ENCODE measurements around the gene SYT11.
"Not testable (repeated sequence)": the region's sequence is repeated elsewhere in the genome, so short reads cannot be mapped to it uniquely, and the experiment has no call there.

SYT11 gene

DNA sequence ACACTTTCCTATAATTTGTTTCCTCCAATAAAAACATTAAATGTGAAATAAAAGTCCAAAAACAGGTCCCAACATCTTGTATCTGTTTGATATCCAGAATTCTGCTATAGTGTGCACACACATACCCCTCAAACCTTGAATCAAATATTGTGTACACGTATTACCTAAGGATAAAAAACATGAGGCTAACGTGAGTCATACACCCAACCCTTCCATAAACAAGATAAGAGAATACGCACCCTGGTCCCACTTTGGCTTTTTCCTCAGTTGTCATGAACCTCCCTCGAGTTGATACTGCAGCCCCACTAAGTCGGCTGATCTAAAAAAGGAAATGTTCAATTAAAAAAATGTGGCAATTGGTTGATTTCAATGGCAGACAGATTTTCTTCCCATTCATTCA lies 69.7 kb downstream of the SYT11 start:
- Histone ChIP-seq H3K27me3 (ENCODE audit: insufficient read depth, low read length) (no peaks in the 10 kb centered on the region), H4K8ac (ENCODE audit: low read depth, low read length) (no peak overlapping the region), H4K91ac (ENCODE audit: low read depth, low read length) (no peak overlapping the region), H2BK5ac (ENCODE audit: low read depth, low read length, poor library complexity) (no peak overlapping the region), H3K4me3 (ENCODE audit: low read depth, low read length) (no peak overlapping the region), H3K4ac (ENCODE audit: low read depth, low read length) (no peak overlapping the region), H2BK12ac (ENCODE audit: low read length) (no peak overlapping the region), H4K12ac (ENCODE audit: low read depth, low read length) (no peak overlapping the region), H3K9ac (ENCODE audit: low read length) (no peak overlapping the region), H3K27ac (ENCODE audit: low read depth, low read length) (no peak overlapping the region), H3K9me3 (ENCODE audit: insufficient read depth, low read depth, low read length) (no peaks in the 10 kb centered on the region), H2BK120ac (ENCODE audit: insufficient read depth, low read length, poor library complexity) (no peak overlapping the region), H3K79me2 (ENCODE audit: control insufficient read depth, insufficient read depth, low read length, poor library complexity) (peaks cover 12% of the 10 kb centered on the region), H3K4me1 (ENCODE audit: control insufficient read depth in 1 of 2, insufficient read depth in 2 of 2, low read length in 2 of 2) (peaks cover 5 to 8% of the 10 kb centered on the region in 2 experiments), H3K18ac (ENCODE audit: low read length) (no peak overlapping the region), H3K23ac (ENCODE audit: low read length) (no peak overlapping the region), H2AK5ac (ENCODE audit: low read length) (no peak overlapping the region), H3K4me2 (ENCODE audit: low read length) (no peak overlapping the region), H3K79me1 (ENCODE audit: low read length) (peaks cover 4% of the 10 kb centered on the region), H3K36me3 (ENCODE audit: control insufficient read depth in 1 of 2, insufficient read depth in 2 of 2, low read length in 2 of 2) (peaks cover 51 to 66% of the 10 kb centered on the region in 2 experiments), H2AFZ (ENCODE audit: insufficient read depth, low read length, poor library complexity) (no peak overlapping the region), H3K14ac (ENCODE audit: low read length) (no peak overlapping the region)
- no CpG with 5 or more reads among the region's 5 CpGs for WGBS (ENCODE audit: extremely low coverage, insufficient coverage, insufficient read length)
- no peak for DNase-seq

DNA sequence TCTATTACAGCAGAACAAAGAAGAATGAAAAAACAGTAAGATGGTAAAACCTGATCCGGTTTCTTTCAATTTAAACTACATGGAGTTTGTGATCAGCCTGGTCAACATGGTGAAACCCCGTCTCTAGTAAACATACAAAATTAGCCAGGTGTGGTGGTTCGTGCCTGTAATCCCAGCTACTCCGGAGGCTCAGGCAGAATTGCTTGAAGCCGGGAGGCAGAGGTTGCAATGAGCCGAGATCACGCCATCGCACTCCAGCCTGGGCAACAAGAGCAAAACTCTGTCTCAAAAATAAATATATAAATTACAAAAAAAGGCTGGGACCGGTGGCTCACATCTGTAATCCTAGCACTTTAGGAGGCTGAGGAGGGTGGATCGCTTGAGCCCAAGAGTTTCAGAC lies 71.4 kb downstream of the SYT11 start:
- not testable (repeated sequence) for H2BK12ac ChIP-seq (ENCODE audit: low read length); H2BK120ac ChIP-seq (ENCODE audit: insufficient read depth, low read length, poor library complexity); H3K4me1 ChIP-seq (ENCODE audit: control insufficient read depth in 1 of 2, insufficient read depth in 2 of 2, low read length in 2 of 2); H3K9me3 ChIP-seq (ENCODE audit: insufficient read depth, low read depth, low read length); H3K79me1 ChIP-seq (ENCODE audit: low read length); H3K23ac ChIP-seq (ENCODE audit: low read length); H3K4ac ChIP-seq (ENCODE audit: low read depth, low read length); H3K27me3 ChIP-seq (ENCODE audit: insufficient read depth, low read length); H2AK5ac ChIP-seq (ENCODE audit: low read length); H3K4me3 ChIP-seq (ENCODE audit: low read depth, low read length); H3K9ac ChIP-seq (ENCODE audit: low read length); H4K8ac ChIP-seq (ENCODE audit: low read depth, low read length); H4K12ac ChIP-seq (ENCODE audit: low read depth, low read length); DNase-seq; H4K91ac ChIP-seq (ENCODE audit: low read depth, low read length); H3K4me2 ChIP-seq (ENCODE audit: low read length); H3K27ac ChIP-seq (ENCODE audit: low read depth, low read length); H2AFZ ChIP-seq (ENCODE audit: insufficient read depth, low read length, poor library complexity); H3K18ac ChIP-seq (ENCODE audit: low read length); H3K14ac ChIP-seq (ENCODE audit: low read length); H2BK5ac ChIP-seq (ENCODE audit: low read depth, low read length, poor library complexity)
- Histone ChIP-seq H3K79me2 (ENCODE audit: control insufficient read depth, insufficient read depth, low read length, poor library complexity) (peaks cover 13% of the 10 kb centered on the region), H3K36me3 (ENCODE audit: control insufficient read depth in 1 of 2, insufficient read depth in 2 of 2, low read length in 2 of 2) (peaks cover 37 to 51% of the 10 kb centered on the region in 2 experiments)
- no CpG with 5 or more reads among the region's 10 CpGs for WGBS (ENCODE audit: extremely low coverage, insufficient coverage, insufficient read length)

GRCh38 chr1:155931332-155932038 lies 72.1 kb downstream of the SYT11 start:
- no peak overlapping the region for H3K27ac ChIP-seq (ENCODE audit: low read depth, low read length)
- H3K9me3 ChIP-seq (ENCODE audit: insufficient read depth, low read depth, low read length) = no peaks in the 10 kb centered on the region
- peak overlapping the region; percentile 43 for H3K4ac ChIP-seq (ENCODE audit: low read depth, low read length)
- no peak for DNase-seq
- H2BK5ac ChIP-seq (ENCODE audit: low read depth, low read length, poor library complexity) = no peak overlapping the region
- H3K4me1 ChIP-seq (ENCODE audit: control insufficient read depth in 1 of 2, insufficient read depth in 2 of 2, low read length in 2 of 2) = peaks cover 7 to 8% of the 10 kb centered on the region in 2 experiments
- no peak overlapping the region for H3K4me3 ChIP-seq (ENCODE audit: low read depth, low read length)
- H3K23ac ChIP-seq (ENCODE audit: low read length) = no peak overlapping the region
- H3K79me2 ChIP-seq (ENCODE audit: control insufficient read depth, insufficient read depth, low read length, poor library complexity) = peaks cover 13% of the 10 kb centered on the region
- no peak overlapping the region for H3K9ac ChIP-seq (ENCODE audit: low read length)
- H3K14ac ChIP-seq (ENCODE audit: low read length) = no peak overlapping the region
- H3K4me2 ChIP-seq (ENCODE audit: low read length) = no peak overlapping the region
- no peak overlapping the region for H4K8ac ChIP-seq (ENCODE audit: low read depth, low read length)
- H3K27me3 ChIP-seq (ENCODE audit: insufficient read depth, low read length) = no peaks in the 10 kb centered on the region
- H2AFZ ChIP-seq (ENCODE audit: insufficient read depth, low read length, poor library complexity) = no peak overlapping the region
- H2BK120ac ChIP-seq (ENCODE audit: insufficient read depth, low read length, poor library complexity) = no peak overlapping the region
- peaks cover 6% of the 10 kb centered on the region for H3K79me1 ChIP-seq (ENCODE audit: low read length)
- H4K12ac ChIP-seq (ENCODE audit: low read depth, low read length) = no peak overlapping the region
- no peak overlapping the region for H4K91ac ChIP-seq (ENCODE audit: low read depth, low read length)
- peaks cover 33 to 45% of the 10 kb centered on the region in 2 experiments for H3K36me3 ChIP-seq (ENCODE audit: control insufficient read depth in 1 of 2, insufficient read depth in 2 of 2, low read length in 2 of 2)
- WGBS (ENCODE audit: extremely low coverage, insufficient coverage, insufficient read length) = no CpG with 5 or more reads among the region's 7 CpGs
- H2BK12ac ChIP-seq (ENCODE audit: low read length) = no peak overlapping the region
- no peak overlapping the region for H3K18ac ChIP-seq (ENCODE audit: low read length)
- H2AK5ac ChIP-seq (ENCODE audit: low read length) = no peak overlapping the region

DNA sequence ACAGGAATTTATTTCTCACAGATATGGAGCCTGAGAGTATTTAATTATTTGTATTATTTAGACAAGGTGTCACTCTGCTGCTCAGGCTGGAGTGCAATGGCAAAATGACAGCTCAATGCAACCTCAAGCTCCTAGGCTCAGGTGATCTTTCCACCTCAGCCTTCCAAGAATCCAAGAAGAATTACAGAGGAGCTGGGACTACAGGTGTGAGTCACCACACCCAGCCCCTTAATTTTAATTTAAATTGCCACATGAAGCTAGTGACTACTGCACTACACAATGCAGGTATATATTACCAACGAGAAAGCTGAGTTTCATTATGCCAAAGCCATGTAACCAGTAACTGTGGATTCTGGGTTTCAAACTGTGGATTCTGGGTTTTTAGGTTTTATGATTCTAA lies 72.7 kb downstream of the SYT11 start:
- peaks cover 6% of the 10 kb centered on the region for H3K79me1 ChIP-seq (ENCODE audit: low read length)
- no peak overlapping the region for H2BK5ac ChIP-seq (ENCODE audit: low read depth, low read length, poor library complexity)
- H3K9me3 ChIP-seq (ENCODE audit: insufficient read depth, low read depth, low read length) = no peaks in the 10 kb centered on the region
- H4K91ac ChIP-seq (ENCODE audit: low read depth, low read length) = no peak overlapping the region
- H3K23ac ChIP-seq (ENCODE audit: low read length) = no peak overlapping the region
- no peak overlapping the region for H3K4me3 ChIP-seq (ENCODE audit: low read depth, low read length)
- H2BK12ac ChIP-seq (ENCODE audit: low read length) = no peak overlapping the region
- H3K9ac ChIP-seq (ENCODE audit: low read length) = no peak overlapping the region
- no CpG with 5 or more reads among the region's 1 CpG for WGBS (ENCODE audit: extremely low coverage, insufficient coverage, insufficient read length)
- no peak overlapping the region for H4K8ac ChIP-seq (ENCODE audit: low read depth, low read length)
- H2AK5ac ChIP-seq (ENCODE audit: low read length) = no peak overlapping the region
- H3K36me3 ChIP-seq (ENCODE audit: control insufficient read depth in 1 of 2, insufficient read depth in 2 of 2, low read length in 2 of 2) = peaks cover 31 to 40% of the 10 kb centered on the region in 2 experiments
- H3K27me3 ChIP-seq (ENCODE audit: insufficient read depth, low read length) = no peaks in the 10 kb centered on the region
- peaks cover 13% of the 10 kb centered on the region for H3K79me2 ChIP-seq (ENCODE audit: control insufficient read depth, insufficient read depth, low read length, poor library complexity)
- H3K27ac ChIP-seq (ENCODE audit: low read depth, low read length) = no peak overlapping the region
- H2AFZ ChIP-seq (ENCODE audit: insufficient read depth, low read length, poor library complexity) = no peak overlapping the region
- H3K14ac ChIP-seq (ENCODE audit: low read length) = no peak overlapping the region
- no peak overlapping the region for H2BK120ac ChIP-seq (ENCODE audit: insufficient read depth, low read length, poor library complexity)
- peaks cover 7 to 8% of the 10 kb centered on the region in 2 experiments for H3K4me1 ChIP-seq (ENCODE audit: control insufficient read depth in 1 of 2, insufficient read depth in 2 of 2, low read length in 2 of 2)
- H3K18ac ChIP-seq (ENCODE audit: low read length) = no peak overlapping the region
- peak; percentile 73 to 77 for DNase-seq
- no peak overlapping the region for H4K12ac ChIP-seq (ENCODE audit: low read depth, low read length)
- H3K4me2 ChIP-seq (ENCODE audit: low read length) = no peak overlapping the region
- peak overlapping the region; percentile 43 for H3K4ac ChIP-seq (ENCODE audit: low read depth, low read length)

Data from trophoblast cell (in vitro differentiated cells and primary cell).